DMS114 treated with DMSO at 0.1 percent for 48 hours (cell line): Measurements from ENCODE around the gene TRIM39.
"Not testable (repeated sequence)": the region's sequence is repeated elsewhere in the genome, so short reads cannot be mapped to it uniquely, and the experiment has no call there.

ENCODE experiments used
- DNase-seq: peaks from one replicate; lab custom pipeline; 2025; ENCODE audit not compliant: unreplicated experiment; lab: John Stamatoyannopoulos, UW

The TRIM39 gene

DNA sequence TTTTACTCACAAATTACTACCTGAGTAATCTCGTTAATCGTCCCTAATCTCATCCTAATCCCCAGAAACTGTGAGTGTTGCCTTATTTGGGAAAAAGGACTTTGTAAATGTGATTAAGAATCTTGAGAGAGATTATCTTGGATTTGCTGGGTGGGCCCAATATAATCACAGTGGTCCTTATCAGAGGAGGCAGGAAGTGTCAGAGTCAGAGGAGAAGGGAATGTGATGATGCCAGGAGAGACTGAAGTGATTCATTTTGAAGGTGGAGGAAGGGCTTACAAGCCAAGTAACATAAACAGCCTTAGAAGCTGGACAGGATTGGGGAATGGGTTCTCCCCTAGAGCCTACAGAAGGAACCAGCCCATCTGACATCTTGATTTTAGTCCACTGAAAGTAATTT, 34.9 kb downstream of the TRIM39 start:
- no peak for DNase-seq

DNA sequence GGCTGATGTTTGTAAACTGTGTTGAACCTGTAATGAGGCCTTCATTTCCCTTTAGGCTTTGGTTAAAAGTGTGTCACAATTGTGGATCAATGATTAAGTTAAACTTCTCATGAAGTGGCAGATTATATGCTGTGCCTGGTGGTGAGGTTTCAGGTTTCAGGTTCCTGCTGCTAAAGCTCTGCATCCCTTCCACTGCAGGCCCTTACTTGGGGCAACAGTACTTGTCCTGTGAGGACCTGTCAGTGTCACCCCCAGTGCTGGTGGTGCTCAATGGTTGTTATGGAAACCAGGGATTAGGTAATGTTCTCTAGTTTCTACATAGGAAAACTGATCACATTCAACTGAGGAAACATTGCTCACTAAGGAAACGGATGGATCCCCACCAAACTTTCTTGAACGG, 36.7 kb downstream of the TRIM39 start:
- DNase-seq = no peak

DNA sequence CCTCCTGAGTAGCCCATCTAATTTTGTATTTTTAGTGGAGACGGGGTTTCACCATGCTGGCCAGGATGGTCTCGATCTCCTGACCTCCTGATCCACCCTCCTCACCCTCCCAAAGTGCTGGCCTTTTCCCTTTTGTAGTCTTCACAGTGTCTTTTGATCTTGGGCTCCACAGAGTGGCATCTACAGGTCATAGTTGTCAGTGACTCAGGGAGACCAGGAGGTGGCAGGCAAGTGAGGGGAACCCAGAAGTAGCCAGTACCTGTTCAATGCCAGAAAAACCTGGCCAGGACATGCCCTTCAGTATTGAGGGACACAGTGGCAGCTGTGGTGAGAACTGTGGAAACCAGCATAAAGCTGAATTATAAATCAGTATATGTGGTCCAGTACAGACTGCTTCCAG, 37.9 kb downstream of the TRIM39 start:
- no peak for DNase-seq

DNA sequence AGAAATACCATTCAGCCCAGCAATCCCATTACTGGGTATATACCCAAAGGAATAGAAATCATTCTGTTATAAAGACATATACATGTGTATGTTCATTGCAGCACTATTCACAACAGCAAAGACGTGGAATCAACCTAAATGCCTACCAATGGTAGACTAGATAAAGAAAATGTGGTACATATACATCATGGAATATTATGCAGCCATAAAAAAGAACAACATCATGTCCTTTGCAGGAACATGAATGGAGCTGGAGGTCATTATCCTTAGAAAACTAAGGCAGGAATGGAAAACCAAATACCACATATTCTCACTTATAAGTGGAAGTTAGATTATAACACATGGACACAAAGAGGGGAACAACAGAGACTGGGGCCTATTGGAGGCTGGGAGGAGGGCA, 42.6 kb downstream of the TRIM39 start:
- DNase-seq = not testable (repeated sequence)

DNA sequence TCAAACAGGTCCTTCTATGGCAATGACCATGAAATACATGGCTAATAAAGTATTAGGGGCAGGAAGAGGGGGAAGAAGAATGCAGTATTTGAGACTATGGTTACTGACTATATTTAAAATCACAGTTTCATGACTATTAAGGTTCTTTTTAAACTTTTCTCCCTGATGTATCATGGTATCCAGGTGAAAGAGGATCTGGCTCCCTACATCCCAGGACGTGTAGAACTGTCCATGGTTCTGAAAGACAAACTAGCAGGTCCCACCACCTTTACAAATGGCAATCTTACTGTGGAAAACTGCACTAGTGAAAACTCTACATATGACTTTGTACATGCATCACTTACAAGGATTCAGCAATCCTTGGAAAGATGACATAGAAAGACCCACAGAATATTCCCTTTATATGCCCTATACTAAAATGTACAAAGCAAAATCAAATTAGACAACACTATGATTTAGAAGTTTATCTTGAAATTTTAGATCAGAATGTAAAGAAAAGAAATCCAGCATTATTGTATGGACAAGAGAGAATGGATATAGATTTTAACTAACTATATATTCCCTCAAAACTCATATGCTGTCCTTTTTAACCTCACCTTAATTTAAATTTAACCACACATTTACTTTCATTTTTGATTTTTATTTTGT, 51.7 kb downstream of the TRIM39 start:
- DNase-seq = no peak

DNA sequence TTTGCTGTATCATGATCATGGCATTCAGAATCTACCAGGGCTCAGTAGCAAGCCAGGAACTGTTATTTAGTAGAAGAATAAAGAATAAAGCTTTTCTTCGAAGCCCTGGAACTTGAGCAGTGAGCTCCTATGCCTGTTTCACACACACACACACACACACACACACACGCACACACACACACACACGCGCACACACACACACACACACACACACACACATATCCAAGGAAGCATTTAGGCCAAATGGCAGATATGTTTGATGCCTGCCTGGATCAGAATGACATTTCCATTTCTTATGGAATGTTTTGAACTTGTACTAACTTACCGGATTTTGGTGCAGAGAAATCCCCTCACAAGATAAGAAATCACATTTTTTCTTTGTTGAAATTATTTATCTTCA, 53.7 kb downstream of the TRIM39 start:
- no peak for DNase-seq

DNA sequence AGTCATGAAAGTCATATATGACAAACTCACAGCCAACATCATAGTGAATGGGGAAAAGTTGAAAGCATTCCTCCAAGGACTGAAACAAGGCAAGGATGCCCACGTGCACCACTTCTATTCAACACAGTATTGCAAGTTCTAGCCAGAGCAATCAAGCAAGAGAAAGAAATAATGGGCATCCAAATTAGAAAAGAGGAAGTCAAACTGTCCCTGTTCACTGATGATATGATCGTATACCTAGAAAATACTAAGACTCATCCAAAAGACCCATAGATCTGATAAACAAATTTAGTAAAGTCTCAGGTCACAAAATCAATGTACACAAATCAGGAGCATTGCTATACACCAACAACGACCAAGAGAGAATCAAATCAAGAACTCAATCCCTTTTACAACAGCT, 59.4 kb downstream of the TRIM39 start:
- no peak for DNase-seq

DNA sequence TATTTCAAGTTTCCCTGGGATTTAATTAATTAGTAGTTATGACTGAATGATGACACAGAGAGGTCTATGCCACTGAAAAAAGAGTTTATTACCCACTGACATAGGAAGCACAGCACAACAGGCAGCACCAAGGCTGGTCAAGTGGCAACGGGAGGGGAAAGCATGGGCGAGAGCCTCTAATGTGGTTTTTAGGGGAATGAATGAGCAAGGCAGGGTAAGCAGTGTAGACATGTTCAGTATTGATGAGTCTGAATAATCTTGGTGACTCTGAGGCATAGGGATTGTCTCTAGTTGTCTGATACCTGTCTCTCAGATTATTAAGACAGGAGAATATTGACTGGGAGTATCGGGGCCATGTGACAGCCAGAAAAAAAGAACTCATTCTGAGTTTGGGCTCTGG, 64.5 kb downstream of the TRIM39 start:
- DNase-seq = no peak
